Sigmoid colon (tissue), 4 donors: ENCODE data around the gene LRCH2.

Source experiments
- EP300 ChIP-seq, 4 donors: sonication (generic); formaldehyde crosslinking; IDR thresholded peaks; one replicate each; pipeline ENCODE4 v1.6.1; 2017; ENCODE audit warnings: antibody characterized with exemption in 4 of 4
- POLR2A ChIP-seq, 2 donors: fragments of 450-650 bp; IDR thresholded peaks; one replicate each; pipeline ENCODE4 v1.6.1; 2016; ENCODE audit warnings: antibody characterized with exemption in 2 of 2, mild to moderate bottlenecking in 2 of 2, moderate library complexity in 2 of 2
- POLR2AphosphoS5 ChIP-seq, 4 donors: sonication (generic); formaldehyde crosslinking; IDR thresholded peaks; one replicate each; pipeline ENCODE4 v1.6.1; 2017; ENCODE audit warnings: antibody characterized with exemption in 4 of 4
- TF ChIP-seq, protein P1 (sequence below), 4 experiments: fragments of 450-650 bp in 3 of 4; fragments of 200-600 bp in 1 of 4; IDR thresholded peaks; one replicate each; pipeline ENCODE4 v1.5.1; 2016 to 2019; ENCODE audit warnings: antibody characterized with exemption in 4 of 4, mild to moderate bottlenecking in 3 of 4, moderate library complexity in 2 of 4

- no peak for TF ChIP-seq EP300 (IDR thresholded peaks at IDR 0.05)
- TF ChIP-seq, protein P1, sequence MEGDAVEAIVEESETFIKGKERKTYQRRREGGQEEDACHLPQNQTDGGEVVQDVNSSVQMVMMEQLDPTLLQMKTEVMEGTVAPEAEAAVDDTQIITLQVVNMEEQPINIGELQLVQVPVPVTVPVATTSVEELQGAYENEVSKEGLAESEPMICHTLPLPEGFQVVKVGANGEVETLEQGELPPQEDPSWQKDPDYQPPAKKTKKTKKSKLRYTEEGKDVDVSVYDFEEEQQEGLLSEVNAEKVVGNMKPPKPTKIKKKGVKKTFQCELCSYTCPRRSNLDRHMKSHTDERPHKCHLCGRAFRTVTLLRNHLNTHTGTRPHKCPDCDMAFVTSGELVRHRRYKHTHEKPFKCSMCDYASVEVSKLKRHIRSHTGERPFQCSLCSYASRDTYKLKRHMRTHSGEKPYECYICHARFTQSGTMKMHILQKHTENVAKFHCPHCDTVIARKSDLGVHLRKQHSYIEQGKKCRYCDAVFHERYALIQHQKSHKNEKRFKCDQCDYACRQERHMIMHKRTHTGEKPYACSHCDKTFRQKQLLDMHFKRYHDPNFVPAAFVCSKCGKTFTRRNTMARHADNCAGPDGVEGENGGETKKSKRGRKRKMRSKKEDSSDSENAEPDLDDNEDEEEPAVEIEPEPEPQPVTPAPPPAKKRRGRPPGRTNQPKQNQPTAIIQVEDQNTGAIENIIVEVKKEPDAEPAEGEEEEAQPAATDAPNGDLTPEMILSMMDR (IDR thresholded peaks at IDR 0.05), result no peak
- no peak for TF ChIP-seq POLR2AphosphoS5 (IDR thresholded peaks at IDR 0.05)
- TF ChIP-seq POLR2A (IDR thresholded peaks at IDR 0.05), result no peak
Measured at GRCh38 chrX:115134382-115134781, 99.5 kb downstream of the LRCH2 start.
